Heart right ventricle (tissue), 16 donors: Measurements from ENCODE around the gene LPCAT1. TPM values are rescaled to one million over a fixed set of nuclear protein-coding genes. Genes with fewer than 3 reads are reported as not detected.
"Not testable (repeated sequence)": the region's sequence is repeated elsewhere in the genome, so short reads cannot be mapped to it uniquely, and the experiment has no call there.

Experiments
- ATAC-seq, 8 donors: fragments of 200-7000 bp; cut with Tn5 transposase; one replicate each; pipeline ENCODE4 v1.9.1; 2020; ENCODE audit warnings: mild to moderate bottlenecking in 8 of 8, moderate library complexity in 8 of 8, moderate number of reproducible peaks in 1 of 8
- DNase-seq, 2 donors: peaks; one replicate each; pipeline ENCODE4 v3.0.0-alpha.2; 2020
- H3K27ac ChIP-seq, 10 donors: fragments of 200-600 bp; sonication (generic) in 2 of 10; one replicate each; pipeline versions ENCODE4 v1.5.0 to v1.8.0; 2020 to 2022; ENCODE audit warnings: mild to moderate bottlenecking in 3 of 10
- H3K27me3 ChIP-seq, 7 donors: fragments of 200-600 bp; one replicate each; pipeline ENCODE4 v1.8.0; 2021 to 2022; ENCODE audit warnings: mild to moderate bottlenecking in 2 of 7
- H3K36me3 ChIP-seq, 9 donors: fragments of 200-600 bp; sonication (generic) in 1 of 9; one replicate each; pipeline versions ENCODE4 v1.5.0 to v1.8.0; 2020 to 2022; ENCODE audit warnings: mild to moderate bottlenecking in 2 of 9
- H3K4me1 ChIP-seq, 9 donors: fragments of 200-600 bp; sonication (generic) in 1 of 9; one replicate each; pipeline versions ENCODE4 v1.5.0 to v1.8.0; 2020 to 2022; ENCODE audit warnings: mild to moderate bottlenecking in 4 of 9
- H3K4me3 ChIP-seq, 10 donors: fragments of 200-600 bp; sonication (generic) in 2 of 10; one replicate each; pipeline versions ENCODE4 v1.5.0 to v1.8.0; 2020 to 2022; ENCODE audit warnings: mild to moderate bottlenecking in 7 of 10, moderate library complexity in 2 of 10
- H3K9me3 ChIP-seq, 11 donors: fragments of 200-600 bp in 10 of 11; sonication (generic) in 2 of 11; one replicate each; pipeline versions ENCODE4 v1.5.0 to v1.8.0; 2013 to 2022; ENCODE audit warnings: mild to moderate bottlenecking in 2 of 11, control low read depth in 1 of 11, moderate library complexity in 1 of 11
- CTCF ChIP-seq, 9 donors: fragments of 200-600 bp; sonication (generic) in 2 of 9; IDR thresholded peaks; one replicate each; pipeline versions ENCODE4 v1.5.0 to v1.8.0; 2021 to 2022; ENCODE audit warnings: antibody characterized with exemption in 9 of 9, mild to moderate bottlenecking in 5 of 9, moderate library complexity in 1 of 9
- WGBS, 2 donors: extraction: QIAGEN DNeasy Blood & Tissue Kit; methylation state at CpG; one replicate each; pipeline ENCODE4 v1.1.7; 2013; ENCODE audit warnings: inconsistent platforms in 1 of 2; 5-methylcytosine and 5-hydroxymethylcytosine counted together
- intact Hi-C, 10 donors: fragments of 100-400 bp; cut with DNase I; formaldehyde crosslinking; loops; one replicate each; pipeline versions ENCODE4 v1.11.1 to v1.14.2; 2022
- polyA plus RNA-seq, 2 donors: library from polyadenylated mRNA; stranded (reverse); fragments of 200-250 nt; gene quantifications; one replicate each; pipeline ENCODE4 v1.2.3, GENCODE V29; 2013
- total RNA-seq, 10 donors: library from RNA; stranded (reverse); fragmentation: NEBNext Ultra II Directional in 3 of 10; extraction: Animal tissue kit (Norgen Biotek cat#: 25700) in 3 of 10; gene quantifications; one replicate each; pipeline versions ENCODE4 v1.2.1 to v1.2.4, GENCODE V29; 2021 to 2023
- donor health status: Arrhythmogenic right ventricular cardiomyopathy.
- donor health status: ischemic (EF 13 %, LVEDD 7.1; RV severe dilation, severe dysfunction).
- donor health status: healthy with polysubstance abuse.
- donor health status: DM: no; HTN: yes; CAD: no.
- donor health status: DM: no; HTN: no; CAD: no.
- donor health status: ischemic (EF 25% LVEDD 6.9; RV normal size, moderate dysfunction).
- donor health status: ischemic (EF 25% LVEDD 5.7; RV mildly dilated, moderate dysfunction).
- donor health status: healthy.
- donor health status: DM: yes; HTN: yes; CAD: no.
- donor health status: Ischemic cardiomyopathy.
- donor health status: ischemic (EF 35%, LVEDD 5.7; RV mildly dilated, moderate dysfunction).
- donor health status: nonischemic (EF 11% LVEDD 7.7; RV severe dilation, severe dysfunction).
- donor health status: DM: yes; HTN: yes; CAD: no.
- donor health status: PGD.
- donor health status: ischemic (EF 29% LVEDD 5.4; RV normal size, mild dysfunction).
- donor health status: nonischemic (EF 23%, LVEDD 6.1; RV moderate dilation, normal function).

The LPCAT1 gene
- total and polyA plus RNA-seq, 12 donors = 5.6 to 25.5 (median 9.6) TPM

- WGBS, 2 donors = 87 to 89% methylated on average over 8 of the region's 8 CpGs
- no peaks in the 10 kb centered on the region for H3K9me3 ChIP-seq
- H3K4me3 ChIP-seq = no peak overlapping the region
- peaks cover 0 to 49% (median 0%) of the 10 kb centered on the region in 9 donors for H3K4me1 ChIP-seq
- peak overlapping the region in 1 of 10 donors; percentile 51 for H3K27ac ChIP-seq
- H3K36me3 ChIP-seq = peaks cover 0 to 66% (median 0%) of the 10 kb centered on the region in 9 donors
- intact Hi-C loops = no loop called here
- no peak for ATAC-seq
- no peaks in the 10 kb centered on the region for H3K27me3 ChIP-seq
- no peak for TF ChIP-seq CTCF (IDR thresholded peaks at IDR 0.05)
- DNase-seq = peak in 1 of 2 donors; percentile 4
These were observed 7.7 kb downstream of the LPCAT1 start for GRCh38 chr5:1515921-1516571.

GRCh38 chr5:1515311-1515920 is 8.3 kb downstream of the LPCAT1 start:
- DNase-seq (peak in 1 of 2 donors; percentile 10), ATAC-seq (no peak)
- Histone ChIP-seq H3K27me3 (no peaks in the 10 kb centered on the region), H3K27ac (no peak overlapping the region), H3K9me3 (no peaks in the 10 kb centered on the region), H3K4me3 (no peak overlapping the region), H3K36me3 (peaks cover 0 to 66% (median 0%) of the 10 kb centered on the region in 9 donors), H3K4me1 (peaks cover 0 to 47% (median 0%) of the 10 kb centered on the region in 9 donors)
- intact Hi-C loops = no loop called here
- TF ChIP-seq CTCF (IDR thresholded peaks at IDR 0.05) = no peak
- WGBS, 2 donors = 81 to 84% methylated on average over 10 to 11 of the region's 11 CpGs

- H3K9me3 ChIP-seq, intact Hi-C loops, H3K27me3 ChIP-seq, H3K27ac ChIP-seq, ATAC-seq, H3K4me3 ChIP-seq: not testable (repeated sequence)
- Histone ChIP-seq H3K36me3 (peaks cover 0 to 66% (median 0%) of the 10 kb centered on the region in 9 donors), H3K4me1 (peaks cover 0 to 47% (median 0%) of the 10 kb centered on the region in 9 donors)
- peak in 1 of 2 donors; percentile 5 for DNase-seq
- 91 to 92% methylated on average over 11 of the region's 11 CpGs for WGBS, 2 donors
These were observed 8.9 kb downstream of the LPCAT1 start for GRCh38 chr5:1514819-1515310.

GRCh38 chr5:1514027-1514818 is 9.5 kb downstream of the LPCAT1 start:
- Histone ChIP-seq H3K27ac (no peak overlapping the region), H3K4me1 (peaks cover 0 to 47% (median 0%) of the 10 kb centered on the region in 9 donors), H3K27me3 (no peaks in the 10 kb centered on the region), H3K4me3 (no peak overlapping the region), H3K36me3 (peaks cover 0 to 66% (median 0%) of the 10 kb centered on the region in 9 donors), H3K9me3 (no peaks in the 10 kb centered on the region)
- TF ChIP-seq CTCF (IDR thresholded peaks at IDR 0.05) = no peak
- intact Hi-C loops = no loop called here
- 87 to 89% methylated on average over 30 of the region's 30 CpGs for WGBS, 2 donors
- DNase-seq (peak in 1 of 2 donors; percentile 9), ATAC-seq (no peak)
